ENCODE measurements around the gene RAD51B.

Gene RAD51B

DNA sequence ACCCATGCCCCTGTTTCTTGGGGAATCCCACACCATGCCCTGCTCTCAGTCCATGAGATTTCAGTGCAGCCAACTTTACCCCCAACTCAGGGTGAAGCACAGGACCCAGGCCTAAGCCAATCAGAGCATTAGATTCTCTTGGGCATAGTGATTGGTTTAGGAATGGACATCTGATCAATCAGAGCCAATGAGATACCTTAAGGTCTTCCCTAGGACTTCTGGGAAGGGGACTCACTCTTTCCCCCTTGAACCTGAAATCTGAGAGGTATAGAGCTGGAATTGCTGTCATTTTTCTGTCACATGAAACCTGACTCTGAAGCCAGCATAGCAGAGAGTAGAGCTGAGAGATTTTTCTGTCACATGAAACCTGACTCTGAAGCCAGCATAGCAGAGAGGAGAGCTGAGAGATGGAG, 846.2 kb downstream of the RAD51B start:
- no peak overlapping the region for H3K27ac ChIP-seq
- DNase-seq (ENCODE audit: low read depth, low spot score): no peak

DNA sequence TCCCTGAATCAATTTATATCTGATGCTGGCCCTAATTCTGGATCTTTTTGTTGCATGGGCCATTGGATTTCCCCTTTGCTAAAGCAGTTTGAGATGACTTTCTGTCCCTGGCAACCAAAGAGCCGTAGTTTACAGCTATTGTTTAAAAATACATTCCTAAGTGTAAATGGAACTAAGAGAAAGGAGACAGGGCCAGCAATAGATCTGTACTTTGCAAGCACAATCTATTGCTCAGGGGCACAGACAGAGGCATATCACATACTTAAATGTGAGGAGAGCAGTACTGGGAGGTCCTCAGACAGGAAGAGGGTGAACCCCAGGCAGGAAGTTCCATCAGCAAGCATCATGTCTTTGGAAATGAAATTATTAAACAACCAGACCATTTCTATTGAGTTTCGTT, 846.7 kb downstream of the RAD51B start:
- DNase-seq (ENCODE audit: low read depth, low spot score): no peak
- H3K27ac ChIP-seq: no peak overlapping the region

DNA sequence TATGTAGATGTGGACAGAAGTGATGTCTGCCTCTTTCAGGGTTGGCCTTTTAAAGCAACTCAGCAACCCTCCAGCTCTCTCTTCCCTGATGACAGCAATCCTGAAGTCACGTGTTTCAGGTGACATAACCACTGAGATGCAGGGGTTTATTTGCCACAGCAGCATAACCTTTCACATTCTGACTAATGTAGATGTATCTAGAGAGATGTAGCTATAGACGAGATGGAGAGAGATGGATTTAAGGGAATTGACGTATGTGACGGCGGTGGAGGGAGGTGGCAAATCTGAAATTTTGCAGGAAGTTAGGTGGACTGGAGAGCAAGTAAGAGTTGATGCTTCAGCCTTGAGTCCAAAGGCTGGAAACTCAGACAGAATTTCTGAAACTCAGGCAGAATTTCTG, 847.3 kb downstream of the RAD51B start:
- H3K27ac ChIP-seq: no peak overlapping the region

DNA sequence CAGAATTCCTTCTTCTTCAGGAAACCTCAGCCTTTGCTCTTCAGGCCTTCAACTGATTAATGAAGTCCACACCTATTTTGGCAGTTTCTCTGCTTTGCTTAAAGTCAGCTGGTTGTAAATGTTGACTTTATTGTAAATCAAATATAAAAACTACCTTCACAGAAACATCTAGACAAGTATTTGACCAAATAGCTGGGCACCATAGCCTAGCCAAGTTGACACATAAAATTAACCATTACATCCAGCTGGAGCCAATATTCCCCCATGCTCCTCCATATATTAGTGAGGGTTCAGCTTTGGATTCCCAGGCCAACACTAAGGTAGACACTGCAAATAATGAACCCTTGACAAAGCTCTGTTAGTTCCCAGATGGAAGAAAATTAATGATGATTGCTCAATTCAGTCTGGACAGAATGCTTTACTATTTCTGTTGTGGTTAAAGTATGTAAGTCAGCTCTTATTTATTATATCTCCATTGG, 847.8 kb downstream of the RAD51B start:
- DNase-seq (ENCODE audit: low read depth, low spot score): no peak
- no peak overlapping the region for H3K27ac ChIP-seq

More for the DNA sequence above, 847.3 kb downstream of the RAD51B start:
- no peak for DNase-seq (ENCODE audit: low read depth, low spot score)

DNA sequence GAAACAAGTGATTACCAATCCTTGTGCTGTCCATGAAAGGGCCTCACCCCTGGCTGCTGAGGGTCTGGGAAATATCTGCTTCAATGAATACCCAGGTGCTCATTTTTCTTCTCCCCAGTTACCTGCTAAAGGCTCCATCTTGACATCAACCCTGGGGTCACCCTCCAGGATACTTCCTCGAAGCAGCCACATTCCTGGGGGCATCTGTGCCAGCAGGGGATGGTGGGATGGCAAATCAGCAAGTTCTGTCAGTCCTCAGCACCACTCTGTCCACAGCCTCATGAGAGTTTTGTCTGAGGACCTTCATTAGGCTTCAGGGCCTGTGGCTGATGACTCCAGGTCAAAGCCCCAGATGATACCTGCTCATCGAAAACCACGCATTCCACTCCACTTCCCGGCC, 848.4 kb downstream of the RAD51B start:
- no peak for DNase-seq (ENCODE audit: low read depth, low spot score)
- H3K27ac ChIP-seq: no peak overlapping the region

DNA sequence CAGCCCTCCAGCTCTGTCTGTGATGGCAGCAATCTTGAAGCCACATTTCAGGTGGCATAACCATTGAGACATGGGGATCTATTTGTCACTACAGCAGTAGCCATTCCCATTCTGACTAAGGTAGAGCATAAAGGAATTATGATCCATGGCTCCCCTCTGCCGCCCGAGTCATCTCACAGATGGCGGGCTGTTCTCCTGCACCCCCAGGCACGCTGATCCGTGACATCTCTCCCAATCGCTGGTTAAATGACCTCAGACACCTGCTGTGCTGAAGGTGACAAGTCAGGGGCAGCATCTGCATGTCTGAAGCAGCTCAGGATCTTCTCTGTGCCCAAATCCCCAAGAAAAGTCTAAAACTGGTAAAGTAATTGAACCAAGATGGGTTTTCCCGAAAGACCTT, 849.0 kb downstream of the RAD51B start:
- no peak for DNase-seq (ENCODE audit: low read depth, low spot score)

DNA sequence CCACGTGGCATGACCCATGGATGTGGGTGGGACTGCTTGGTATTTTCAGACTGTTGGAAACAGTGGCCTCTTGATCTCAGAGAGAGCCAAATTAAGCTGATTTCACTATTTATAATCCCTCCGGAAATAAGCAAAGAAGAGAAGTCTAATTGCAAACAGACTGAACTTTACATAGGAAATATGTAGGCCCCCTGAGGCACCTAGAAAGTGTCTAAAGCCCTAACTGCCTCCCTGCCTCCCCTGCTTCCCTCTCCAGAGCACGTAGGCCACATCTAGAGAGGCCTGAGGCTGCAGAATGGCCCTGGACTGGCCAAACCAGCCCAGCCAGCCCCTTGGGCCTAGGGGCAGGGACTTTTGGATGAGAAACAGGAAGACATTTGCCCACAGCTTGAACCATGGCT, 849.5 kb downstream of the RAD51B start:
- peak overlapping the region; percentile 3 for H3K27ac ChIP-seq
- no peak for DNase-seq (ENCODE audit: low read depth, low spot score)

More for the DNA sequence above, 849.0 kb downstream of the RAD51B start:
- no peak overlapping the region for H3K27ac ChIP-seq

DNA sequence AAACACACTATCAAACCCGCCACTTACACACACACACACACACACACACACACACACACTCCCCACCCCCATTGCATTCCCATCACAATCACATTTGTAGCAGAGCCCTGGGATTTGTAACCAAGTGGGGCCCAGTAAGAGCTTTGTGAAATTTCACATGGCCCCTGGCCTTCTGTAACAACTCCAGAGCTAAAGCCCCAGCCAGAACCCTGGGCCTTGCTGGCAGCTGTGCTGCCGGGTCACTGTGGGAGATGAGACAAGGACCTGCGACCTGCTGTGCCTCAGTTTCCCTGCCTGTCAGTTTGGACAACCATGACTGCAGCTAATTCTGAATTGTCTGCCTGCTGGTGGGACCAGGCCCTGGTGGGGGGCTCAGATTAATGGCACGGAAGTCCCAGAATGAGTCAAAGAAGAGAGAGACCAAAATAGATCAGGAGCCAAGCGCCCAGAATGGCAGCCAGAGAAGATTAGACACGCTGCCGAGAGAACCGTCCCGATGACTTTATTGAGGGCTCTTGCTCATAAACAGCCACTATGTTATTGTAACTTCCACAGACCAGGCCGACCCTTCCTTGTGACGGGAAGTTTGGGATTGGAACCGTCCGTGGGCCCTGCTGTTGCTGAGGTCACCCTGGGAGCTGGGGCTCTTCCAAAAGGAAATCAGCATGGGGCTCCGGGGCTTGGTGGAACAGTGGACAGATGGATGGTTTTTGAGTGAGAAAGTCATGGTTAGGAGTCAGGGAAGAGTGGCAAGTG, 850.2 kb downstream of the RAD51B start:
- peak overlapping the region; percentile 3 for H3K27ac ChIP-seq

DNA sequence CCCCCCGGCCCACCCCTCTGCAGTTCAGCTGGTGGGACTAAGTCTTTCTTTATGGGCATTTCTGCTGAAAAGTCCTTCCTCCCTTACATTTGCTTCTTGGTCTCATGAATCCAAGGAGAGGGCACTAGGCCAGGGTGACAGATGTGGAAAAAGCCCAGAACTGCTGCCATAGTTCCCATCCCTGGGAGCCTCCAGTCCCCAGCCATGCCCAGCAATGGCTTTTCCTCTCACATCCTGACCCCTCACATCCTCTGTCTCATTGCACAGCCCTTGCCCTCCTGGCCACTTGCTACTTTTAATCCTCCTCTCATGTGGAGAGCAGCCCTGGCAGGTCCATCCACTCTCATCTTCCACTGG, 850.8 kb downstream of the RAD51B start:
- no peak for DNase-seq (ENCODE audit: low read depth, low spot score)
- no peak overlapping the region for H3K27ac ChIP-seq

More for the DNA sequence above, 850.2 kb downstream of the RAD51B start:
- DNase-seq (ENCODE audit: low read depth, low spot score): no peak

DNA sequence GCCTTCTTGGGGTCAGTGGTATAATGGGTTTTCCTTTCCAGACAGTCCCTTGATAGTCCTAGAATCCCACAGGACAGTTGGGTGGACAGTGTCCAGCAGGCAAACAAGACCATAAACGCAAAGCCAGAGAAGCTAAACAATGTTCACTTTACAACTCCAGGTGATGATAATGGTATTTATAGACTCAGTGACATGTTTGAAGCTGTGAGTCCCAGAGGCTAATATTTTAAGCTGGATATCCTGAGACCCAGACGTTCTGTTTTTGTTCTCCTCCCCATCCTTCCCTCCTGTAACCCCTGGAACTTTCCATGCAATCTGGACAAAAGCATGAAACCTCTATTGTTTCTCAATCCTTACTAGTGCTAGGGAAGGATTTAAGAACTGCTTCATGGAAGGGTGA, 852.3 kb downstream of the RAD51B start:
- no peak overlapping the region for H3K27ac ChIP-seq
- DNase-seq (ENCODE audit: low read depth, low spot score): no peak

DNA sequence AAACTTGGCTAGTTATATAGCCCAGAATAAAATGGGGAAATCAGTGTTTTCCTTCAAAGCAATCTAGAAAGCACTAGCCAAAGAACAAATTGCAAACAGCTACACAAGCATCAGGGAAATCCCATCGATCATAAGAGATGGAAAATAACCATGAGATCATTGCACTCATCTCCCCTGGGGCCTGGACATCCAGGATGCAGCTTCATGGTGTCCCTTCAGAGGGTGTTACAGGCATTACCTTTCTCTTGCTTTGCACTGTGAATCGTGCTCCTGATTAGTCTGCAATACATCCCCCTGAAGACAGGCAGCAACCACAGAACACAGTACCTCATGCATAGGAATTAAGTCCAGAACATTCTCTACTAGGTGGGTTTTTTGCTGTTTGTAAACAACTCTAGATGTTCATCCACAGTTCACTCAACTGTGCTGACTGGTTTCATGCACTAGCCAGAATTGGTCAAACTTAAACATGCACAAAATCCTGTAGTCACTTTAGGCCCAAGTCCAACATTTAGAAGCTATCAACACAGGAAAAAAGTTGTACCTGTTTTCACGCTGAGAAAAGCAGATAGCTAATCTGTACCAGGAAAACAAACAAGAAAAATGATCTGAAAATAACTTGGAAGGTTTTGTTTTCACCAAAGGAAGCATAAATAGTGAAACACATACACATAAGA, 853.2 kb downstream of the RAD51B start:
- no peak overlapping the region for H3K27ac ChIP-seq
- DNase-seq (ENCODE audit: low read depth, low spot score): no peak

DNA sequence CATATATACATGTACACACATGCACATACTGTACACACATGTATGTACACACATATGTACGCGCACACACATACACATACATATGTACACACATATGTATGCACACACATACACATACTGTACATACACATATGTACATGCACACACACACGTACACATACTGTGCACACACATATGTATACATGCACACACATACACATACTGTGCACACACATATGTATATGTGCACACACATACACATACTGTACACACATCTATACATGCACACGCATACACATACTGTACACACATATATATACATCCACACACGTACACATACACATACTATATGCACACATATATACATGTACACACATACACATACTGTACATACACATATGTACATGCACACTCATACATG, 853.9 kb downstream of the RAD51B start:
- DNase-seq (ENCODE audit: low read depth, low spot score): no peak
- no peak overlapping the region for H3K27ac ChIP-seq

DNA sequence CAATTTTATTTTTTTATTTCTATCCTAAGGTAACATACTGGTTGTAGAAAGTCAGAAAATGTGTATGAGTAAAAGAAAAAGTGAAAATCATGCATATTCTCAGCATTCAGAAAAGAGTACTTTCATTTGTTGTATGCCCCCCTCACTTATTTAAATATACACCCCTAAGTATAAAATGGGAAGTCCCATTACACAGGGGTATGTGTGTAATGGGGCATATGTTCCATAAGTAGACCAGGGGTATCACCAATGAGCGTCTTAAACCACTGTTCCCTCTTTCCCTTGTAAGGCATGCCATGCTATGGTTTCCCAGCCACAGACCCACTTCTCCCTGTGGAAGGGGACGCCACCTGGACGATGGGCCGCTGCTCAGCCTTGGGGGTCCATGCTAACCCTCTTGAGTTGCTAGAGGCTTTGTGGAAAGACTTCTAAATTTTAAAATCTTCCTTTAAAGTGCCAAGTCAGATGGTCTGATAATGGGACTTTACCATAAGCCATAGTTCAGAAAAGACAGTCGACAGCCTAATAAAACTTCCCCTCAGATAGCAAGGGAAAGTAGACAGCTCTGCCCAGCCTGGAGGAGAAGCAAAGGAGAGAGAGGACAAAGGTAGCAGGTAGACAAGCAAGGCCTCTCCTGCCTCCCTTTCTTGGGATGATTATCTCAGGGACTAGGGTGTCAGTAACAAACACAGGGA, 855.1 kb downstream of the RAD51B start:
- no peak for DNase-seq (ENCODE audit: low read depth, low spot score)
- H3K27ac ChIP-seq: peak overlapping the region; percentile 96

DNA sequence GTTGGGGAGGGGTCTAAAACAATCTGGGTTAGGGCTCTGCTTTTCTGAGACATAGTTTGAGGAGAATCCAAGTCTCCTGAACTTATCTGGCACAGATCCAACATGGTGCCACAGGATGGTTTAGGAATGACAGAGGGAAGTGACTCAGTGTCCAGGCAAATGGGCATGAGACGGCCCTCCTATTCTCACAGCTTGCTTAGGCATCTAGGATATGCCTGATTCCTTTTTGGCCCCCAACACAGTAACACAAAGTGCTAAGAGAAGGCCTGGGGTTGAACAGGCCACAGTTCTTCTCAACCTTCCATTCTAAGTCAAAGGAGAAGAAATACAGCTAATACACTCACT, 855.6 kb downstream of the RAD51B start:
- DNase-seq (ENCODE audit: low read depth, low spot score): no peak
- peak overlapping the region; percentile 96 for H3K27ac ChIP-seq

DNA sequence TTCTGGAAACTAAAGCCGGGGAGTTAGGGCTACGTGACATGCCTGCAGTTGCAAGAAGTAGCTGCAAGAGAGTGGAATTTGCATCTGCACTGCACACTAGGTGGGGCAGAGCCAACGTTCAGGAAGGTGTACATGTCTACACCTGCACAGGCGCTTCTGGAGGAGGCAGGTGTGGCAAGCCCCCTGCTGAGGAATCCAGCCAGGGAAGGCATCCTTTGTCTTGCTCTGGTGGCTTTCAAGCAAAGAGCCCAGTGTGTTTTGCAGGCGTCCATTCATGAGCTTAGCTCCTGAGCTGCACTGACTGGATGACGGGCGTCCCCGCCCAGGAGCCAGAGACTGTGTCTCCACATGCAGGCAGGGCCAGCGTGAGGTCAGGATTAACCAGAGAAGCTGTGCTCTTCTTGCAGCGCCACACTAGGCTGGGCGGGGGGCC, 856.9 kb downstream of the RAD51B start:
- H3K27ac ChIP-seq: peak overlapping the region; percentile 96

DNA sequence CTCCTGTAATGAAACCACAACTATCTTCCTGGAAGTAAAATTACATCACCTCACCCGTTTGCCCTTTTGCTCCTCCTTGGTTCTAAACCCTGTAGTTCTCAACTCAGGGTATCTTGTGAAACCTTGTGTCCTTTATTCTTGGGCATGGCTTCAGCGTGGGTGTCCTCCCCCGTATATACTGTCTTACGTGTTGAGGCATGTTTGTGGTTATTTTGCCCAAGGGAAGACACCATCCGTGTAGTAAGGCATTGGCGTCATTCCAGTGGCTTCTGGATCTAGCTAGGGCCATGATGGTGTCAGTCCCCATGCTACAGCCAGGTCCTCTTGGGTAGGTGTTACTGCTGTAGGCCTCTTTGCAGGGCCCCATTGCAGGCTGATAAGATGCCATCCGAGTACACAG, 857.9 kb downstream of the RAD51B start:
- H3K27ac ChIP-seq: peak overlapping the region; percentile 96
- no peak for DNase-seq (ENCODE audit: low read depth, low spot score)

More for the DNA sequence above, 856.9 kb downstream of the RAD51B start:
- peak; percentile 94 for DNase-seq (ENCODE audit: low read depth, low spot score)

DNA sequence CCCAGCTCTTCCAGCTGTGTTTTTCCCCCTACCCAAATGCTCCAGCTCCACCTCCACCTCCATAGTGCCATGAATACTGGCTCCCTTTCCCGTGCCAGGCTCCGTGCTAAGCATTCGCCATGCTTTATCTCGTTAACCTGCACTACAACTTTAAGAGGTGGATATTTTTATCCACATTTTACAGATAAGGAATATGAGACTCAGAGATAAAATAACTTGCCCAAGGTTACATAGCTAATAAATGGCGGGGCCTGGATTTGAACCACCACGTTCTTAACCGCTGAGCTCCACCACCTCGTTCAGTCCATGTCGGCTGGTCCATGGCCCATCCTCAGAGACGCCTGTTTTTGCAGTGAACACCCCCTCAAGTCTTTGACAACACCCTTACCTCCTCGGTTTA, 858.3 kb downstream of the RAD51B start:
- no peak for DNase-seq (ENCODE audit: low read depth, low spot score)
- peak overlapping the region; percentile 96 for H3K27ac ChIP-seq

DNA sequence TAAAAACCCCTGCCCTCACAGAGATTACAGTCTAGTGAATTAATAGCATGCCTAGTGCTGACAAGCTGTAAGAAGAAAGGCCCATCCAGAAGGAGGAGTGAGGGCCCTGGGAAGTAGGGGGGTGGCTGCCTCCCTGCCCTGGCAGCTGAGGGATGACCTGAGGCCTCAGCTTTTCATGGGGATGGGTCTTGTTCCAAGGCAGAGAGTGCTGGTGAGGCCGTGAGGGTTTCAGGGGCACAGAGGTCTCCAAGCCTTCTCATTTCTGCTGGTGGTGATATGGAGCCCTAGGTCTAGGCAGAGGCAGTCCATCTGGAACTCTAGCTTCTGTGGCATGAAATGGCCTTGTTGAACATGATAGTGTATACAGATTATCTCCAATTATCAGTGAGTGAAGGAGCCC, 858.9 kb downstream of the RAD51B start:
- peak overlapping the region; percentile 96 for H3K27ac ChIP-seq
- DNase-seq (ENCODE audit: low read depth, low spot score): no peak

DNA sequence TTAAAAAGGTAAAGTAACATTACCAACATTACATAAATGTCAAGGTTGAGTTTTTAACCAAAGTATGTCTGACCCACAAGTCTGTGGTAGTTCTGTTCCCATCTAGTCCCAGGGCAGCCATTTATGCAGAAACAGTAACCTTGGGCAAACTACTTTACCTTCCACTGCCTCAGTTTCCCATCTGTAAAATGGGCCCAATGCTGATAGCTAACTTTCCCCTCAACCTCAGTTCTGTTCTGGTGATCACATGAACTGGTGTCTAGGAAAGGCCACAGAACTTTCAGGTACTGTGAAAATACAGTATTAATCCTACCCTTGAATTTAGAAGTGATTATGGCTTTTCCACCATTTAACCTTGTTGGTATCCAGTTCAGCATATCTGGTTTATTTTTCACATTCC, 859.7 kb downstream of the RAD51B start:
- H3K27ac ChIP-seq: peak overlapping the region; percentile 92
- no peak for DNase-seq (ENCODE audit: low read depth, low spot score)

DNA sequence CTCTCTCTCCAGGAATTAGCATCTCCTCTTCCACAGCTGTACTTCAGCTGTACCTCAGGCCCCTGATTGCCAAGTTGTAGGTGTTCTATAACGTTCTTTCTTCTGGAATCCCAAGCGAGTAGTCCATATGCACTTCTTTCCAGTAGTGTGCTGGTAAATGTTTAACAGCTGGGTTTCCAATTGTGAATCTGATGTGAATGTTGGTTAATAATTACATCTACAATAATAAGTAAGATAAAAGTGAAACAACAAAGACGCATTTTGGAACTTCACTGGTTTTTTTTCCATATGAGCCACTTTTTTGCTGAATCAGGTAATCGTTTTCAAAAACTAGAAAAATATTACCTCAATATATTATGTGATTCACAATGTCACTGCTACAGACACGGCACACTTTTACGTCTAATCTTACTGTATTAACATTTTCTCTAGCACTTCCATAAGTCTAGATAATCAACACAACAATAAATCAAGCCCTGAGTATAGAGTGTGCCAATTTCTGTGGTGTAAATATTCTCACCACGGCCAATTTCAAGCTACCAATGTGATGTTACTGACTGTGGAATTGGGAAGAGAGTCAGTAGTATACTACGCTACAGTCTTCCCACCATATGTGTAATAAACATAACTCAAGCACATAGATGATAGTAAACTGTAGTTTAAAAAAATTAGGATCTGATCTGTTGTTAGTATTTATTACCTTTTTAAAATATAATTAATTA, 860.3 kb downstream of the RAD51B start:
- DNase-seq (ENCODE audit: low read depth, low spot score): no peak
- peak overlapping the region; percentile 92 for H3K27ac ChIP-seq

Measured in epithelial cell of prostate (primary cell).